ENCODE measurements around the gene SYTL5.

Gene SYTL5

GRCh38 chrX:38149016-38149415 is 142.7 kb downstream of the SYTL5 start:
- no peak for DNase-seq (ENCODE audit: low read depth)

GRCh38 chrX:38150993-38151392 is 144.6 kb downstream of the SYTL5 start:
- DNase-seq (ENCODE audit: low read depth): no peak

GRCh38 chrX:38151441-38151840 is 145.1 kb downstream of the SYTL5 start:
- no peak for DNase-seq (ENCODE audit: low read depth)

GRCh38 chrX:38154340-38154739 is 148.0 kb downstream of the SYTL5 start:
- no peak for DNase-seq (ENCODE audit: low read depth)

- no peak for DNase-seq (ENCODE audit: low read depth)
Measured at GRCh38 chrX:38154818-38155217, 148.5 kb downstream of the SYTL5 start.

GRCh38 chrX:38156838-38157237 is 150.5 kb downstream of the SYTL5 start:
- no peak for DNase-seq (ENCODE audit: low read depth)

- no peak for DNase-seq (ENCODE audit: low read depth)
Measured at GRCh38 chrX:38163193-38163592, 156.8 kb downstream of the SYTL5 start.

GRCh38 chrX:38165023-38165422 is 158.7 kb downstream of the SYTL5 start:
- no peak for DNase-seq (ENCODE audit: low read depth)

- DNase-seq (ENCODE audit: low read depth): no peak
Measured at GRCh38 chrX:38166478-38167083, 160.2 kb downstream of the SYTL5 start.

GRCh38 chrX:38170556-38170955 is 164.2 kb downstream of the SYTL5 start:
- no peak for DNase-seq (ENCODE audit: low read depth)

- DNase-seq (ENCODE audit: low read depth): no peak
Measured at GRCh38 chrX:38172596-38172995, 166.2 kb downstream of the SYTL5 start.

GRCh38 chrX:38175139-38175538 is 168.8 kb downstream of the SYTL5 start:
- no peak for DNase-seq (ENCODE audit: low read depth)

GRCh38 chrX:38178396-38178795 is 172.0 kb downstream of the SYTL5 start:
- DNase-seq (ENCODE audit: low read depth): no peak

Measured in stimulated activated CD8-positive, alpha-beta memory T cell treated with anti-CD3 and anti-CD28 coated beads, Interleukin-15, amount 100 ng/mL, for 1 hour (primary cell).